HepG2 (cell line): ENCODE measurements around the gene FBXO24. TPM values are rescaled to one million over a fixed set of nuclear protein-coding genes. Genes with fewer than 3 reads are reported as not detected.

Experiments used
- ADNP ChIP-seq: sonication (generic); formaldehyde crosslinking; IDR thresholded peaks from 2 replicates; pipeline ENCODE4 v1.4.0; 2020; ENCODE audit warnings: missing genetic modification reagents
- ATF5 ChIP-seq: sonication (generic); formaldehyde crosslinking; IDR thresholded peaks from 2 replicates; pipeline ENCODE4 v1.4.0; 2020; ENCODE audit warnings: mild to moderate bottlenecking, low read depth, missing genetic modification reagents
- CENPX ChIP-seq: sonication (generic); formaldehyde crosslinking; IDR thresholded peaks from 2 replicates; pipeline ENCODE4 v1.9.0; 2021; ENCODE audit warnings: mild to moderate bottlenecking, missing genetic modification reagents, moderate library complexity
- EED ChIP-seq: sonication (generic); formaldehyde crosslinking; IDR thresholded peaks from 2 replicates; pipeline ENCODE4 v1.5.0; 2020; ENCODE audit warnings: mild to moderate bottlenecking, missing genetic modification reagents
- ERF ChIP-seq: IDR thresholded peaks from 2 replicates; pipeline ENCODE4 v1.6.1; 2018; ENCODE audit warnings: missing biosample characterization, missing genetic modification reagents
- GPBP1L1 ChIP-seq: sonication (generic); formaldehyde crosslinking; IDR thresholded peaks from 2 replicates; pipeline ENCODE4 v1.5.0; 2020; ENCODE audit warnings: mild to moderate bottlenecking, missing genetic modification reagents
- JARID2 ChIP-seq: sonication (generic); formaldehyde crosslinking; IDR thresholded peaks from 2 replicates; pipeline ENCODE4 v1.8.1; 2023; ENCODE audit warnings: missing genetic modification reagents, inconsistent platforms; ENCODE audit not compliant: insufficient replicate concordance
- MAZ ChIP-seq, 2 experiments: sonication (generic) in 1 of 2; formaldehyde crosslinking in 1 of 2; IDR thresholded peaks; 2 replicates each; pipeline versions ENCODE4 v1.5.0 to v1.6.1; 2012 to 2020; ENCODE audit warnings: low read depth in 2 of 2, mild to moderate bottlenecking in 2 of 2, borderline replicate concordance in 1 of 2, improper control_type of control experiment in 1 of 2, low read length in 1 of 2, missing genetic modification reagents in 1 of 2, moderate library complexity in 1 of 2
- MNT ChIP-seq: fragments of 450-650 bp; IDR thresholded peaks from 2 replicates; pipeline ENCODE4 v1.6.1; 2016
- NCOR1 ChIP-seq: fragments of 200-600 bp; sonication (generic); IDR thresholded peaks from 2 replicates; pipeline ENCODE4 v1.7.0; 2017; ENCODE audit warnings: antibody characterized with exemption, low read length, borderline replicate concordance
- PHB2 ChIP-seq: fragments of 450-650 bp; IDR thresholded peaks from 2 replicates; pipeline ENCODE4 v1.6.1; 2018; ENCODE audit not compliant: partially characterized antibody
- PHF21A ChIP-seq: sonication (generic); formaldehyde crosslinking; IDR thresholded peaks from 2 replicates; pipeline ENCODE4 v1.5.0; 2020; ENCODE audit warnings: mild to moderate bottlenecking, missing genetic modification reagents
- PRDM10 ChIP-seq: sonication (generic); formaldehyde crosslinking; IDR thresholded peaks from 2 replicates; pipeline ENCODE4 v1.4.0; 2020; ENCODE audit warnings: low read depth, missing genetic modification reagents
- RAD21 ChIP-seq: fragments of 450-650 bp; formaldehyde crosslinking; IDR thresholded peaks from 2 replicates; pipeline ENCODE4 v1.5.0; 2020; ENCODE audit warnings: mild to moderate bottlenecking
- TBL1XR1 ChIP-seq: fragments of 150-350 bp; IDR thresholded peaks from 2 replicates; pipeline ENCODE4 v1.6.1; 2014; ENCODE audit warnings: borderline replicate concordance, low read length; ENCODE audit not compliant: partially characterized antibody
- ZC3H4 ChIP-seq: sonication (generic); formaldehyde crosslinking; IDR thresholded peaks from 2 replicates; pipeline ENCODE4 v1.4.0; 2020; ENCODE audit warnings: missing genetic modification reagents, borderline replicate concordance
- ZNF430 ChIP-seq: sonication (generic); formaldehyde crosslinking; IDR thresholded peaks from 2 replicates; pipeline ENCODE4 v1.9.0; 2021; ENCODE audit warnings: mild to moderate bottlenecking, missing genetic modification reagents
- ZNF580 ChIP-seq: IDR thresholded peaks from 2 replicates; pipeline ENCODE4 v1.6.1; 2016; ENCODE audit warnings: low read depth, borderline replicate concordance
- polyA plus RNA-seq, 8 experiments: library from polyadenylated mRNA; depleted of rRNA in 3 of 8; stranded (reverse) in 7 of 8; unstranded in 1 of 8; fragments of >200 nt; fragmentation: Illumina TruSeq in 4 of 8; extraction: Trizol in 4 of 8; gene quantifications; 2 replicates each; pipeline versions ENCODE4 v1.2.1 to v1.2.3, GENCODE V29; 2011 to 2016; ENCODE audit warnings: low read depth in 4 of 8, missing spikeins in 1 of 8, mixed read lengths in 1 of 8; ENCODE audit not compliant: insufficient read depth in 1 of 8
- total RNA-seq, 5 experiments: library from RNA; depleted of rRNA; stranded (reverse); fragments of >200 nt; fragmentation: Illumina TruSeq; extraction: Trizol; gene quantifications; 2 replicates each; pipeline ENCODE4 v1.2.3, GENCODE V29; 2016; ENCODE audit warnings: low read depth in 1 of 5

The FBXO24 gene
- total and polyA plus RNA-seq, 2 of the 13 experiments (the other 11 are each of a cell fraction or from before 2014, with no cell fraction given) = 0.20 to 0.55 TPM

- TF ChIP-seq ZNF580 (CRISPR knock-in tag) (no peak), ZC3H4 (CRISPR knock-in tag) (no peak), MNT (peak; percentile 2; the same call in 1 of the 2 replicates), ADNP (CRISPR knock-in tag) (no peak), ERF (CRISPR knock-in tag) (peak; percentile 17; the same call in 1 of the 2 replicates), ATF5 (CRISPR knock-in tag) (no peak), PRDM10 (CRISPR knock-in tag) (no peak), NCOR1 (no peak), ZNF430 (CRISPR knock-in tag) (0 out of 2 replicates have a peak, but pooled peaks have one; percentile 38), PHB2 (no peak), RAD21 (CRISPR knock-in tag) (no peak), TBL1XR1 (no peak), MAZ (IDR thresholded peaks at IDR 0.05; ENCODE audit: borderline replicate concordance, low read depth, low read length) (no peak), MAZ (CRISPR knock-in tag; IDR thresholded peaks at IDR 0.05; ENCODE audit: low read depth) (no peak), GPBP1L1 (CRISPR knock-in tag) (no peak), PHF21A (CRISPR knock-in tag) (no peak), EED (CRISPR knock-in tag) (no peak), CENPX (CRISPR knock-in tag) (no peak), JARID2 (no peak)
Observed at GRCh38 chr7:100611983-100612729, 26.0 kb downstream of the FBXO24 start, which contains the start of gene MOSPD3 (continued).
